Mesenchymal stem cell (in vitro differentiated cells and primary cell): Measurements from ENCODE around the gene PPP5C.

Experiments used
- DNase-seq: peaks from one replicate; pipeline ENCODE4 v3.0.0-alpha.2; 2013
- H2AFZ ChIP-seq: one replicate; pipeline ENCODE4 v1.6.1; 2013; ENCODE audit warnings: low read depth, mild to moderate bottlenecking, control low read depth, inconsistent platforms, low read length, moderate library complexity
- H2AK5ac ChIP-seq: 2 replicates; pipeline ENCODE4 v1.6.1; 2013; ENCODE audit warnings: low read length, moderate library complexity, mild to moderate bottlenecking, inconsistent platforms; ENCODE audit not compliant: severe bottlenecking
- H2BK120ac ChIP-seq: one replicate; pipeline ENCODE4 v1.6.1; 2013; ENCODE audit warnings: low read depth, mild to moderate bottlenecking, inconsistent platforms, low read length, moderate library complexity
- H2BK12ac ChIP-seq, 2 experiments: one replicate each; pipeline ENCODE4 v1.6.1; 2013; ENCODE audit warnings: inconsistent platforms in 2 of 2, low read length in 2 of 2, mild to moderate bottlenecking in 2 of 2, moderate library complexity in 2 of 2, control low read depth in 1 of 2
- H2BK15ac ChIP-seq: one replicate; pipeline ENCODE4 v1.6.1; 2013; ENCODE audit warnings: mild to moderate bottlenecking, low read depth, inconsistent platforms; ENCODE audit not compliant: poor library complexity, severe bottlenecking
- H2BK5ac ChIP-seq: 2 replicates; pipeline ENCODE4 v1.6.1; 2013; ENCODE audit warnings: low read depth, mild to moderate bottlenecking, low read length, control low read depth, inconsistent platforms; ENCODE audit not compliant: poor library complexity, severe bottlenecking
- H3K14ac ChIP-seq, 2 experiments: one replicate each; pipeline ENCODE4 v1.6.1; 2013; ENCODE audit warnings: inconsistent platforms in 2 of 2, low read length in 2 of 2, control low read depth in 1 of 2, mild to moderate bottlenecking in 1 of 2, moderate library complexity in 1 of 2
- H3K18ac ChIP-seq, 2 experiments: one replicate each; pipeline ENCODE4 v1.6.1; 2013; ENCODE audit warnings: inconsistent platforms in 2 of 2, low read length in 2 of 2, control low read depth in 1 of 2, low read depth in 1 of 2, mild to moderate bottlenecking in 1 of 2
- H3K23ac ChIP-seq, 2 experiments: one replicate each; pipeline ENCODE4 v1.6.1; 2013; ENCODE audit warnings: inconsistent platforms in 2 of 2, low read length in 2 of 2, mild to moderate bottlenecking in 2 of 2, moderate library complexity in 2 of 2, control low read depth in 1 of 2
- H3K27ac ChIP-seq: 2 replicates; pipeline ENCODE4 v1.5.1; 2013; ENCODE audit warnings: mild to moderate bottlenecking, moderate library complexity, low read length, control low read depth, inconsistent platforms; ENCODE audit not compliant: poor library complexity, severe bottlenecking
- H3K27me3 ChIP-seq, 2 experiments: 2 replicates each; pipeline versions ENCODE4 v1.6.1 to v1.7.0; 2013; ENCODE audit warnings: low read length in 2 of 2, mild to moderate bottlenecking in 2 of 2, moderate library complexity in 2 of 2, control low read depth in 1 of 2, inconsistent platforms in 1 of 2; ENCODE audit not compliant: control insufficient read depth in 1 of 2, insufficient read depth in 1 of 2
- H3K36me3 ChIP-seq, 2 experiments: 2 replicates each; pipeline versions ENCODE4 v1.6.1 to v1.7.0; 2013; ENCODE audit warnings: low read length in 2 of 2, control low read depth in 1 of 2, inconsistent platforms in 1 of 2, low read depth in 1 of 2, mild to moderate bottlenecking in 1 of 2; ENCODE audit not compliant: insufficient read depth in 2 of 2, control insufficient read depth in 1 of 2
- H3K4ac ChIP-seq, 2 experiments: one replicate each; pipeline ENCODE4 v1.6.1; 2013; ENCODE audit warnings: inconsistent platforms in 2 of 2, low read length in 2 of 2, mild to moderate bottlenecking in 2 of 2, moderate library complexity in 2 of 2, control low read depth in 1 of 2, low read depth in 1 of 2
- H3K4me1 ChIP-seq: 2 replicates; pipeline ENCODE4 v1.6.1; 2013; ENCODE audit warnings: low read depth, low read length, control low read depth; ENCODE audit not compliant: control insufficient read depth, insufficient read depth
- H3K4me2 ChIP-seq: 2 replicates; pipeline ENCODE4 v1.6.1; 2013; ENCODE audit warnings: low read length, mild to moderate bottlenecking, inconsistent platforms; ENCODE audit not compliant: poor library complexity, severe bottlenecking
- H3K4me3 ChIP-seq, 2 experiments: 2 replicates each; pipeline versions ENCODE4 v1.5.1 to v1.7.0; 2013; ENCODE audit warnings: low read length in 2 of 2, mild to moderate bottlenecking in 2 of 2, control low read depth in 1 of 2, low read depth in 1 of 2; ENCODE audit not compliant: insufficient read depth in 1 of 2
- H3K79me1 ChIP-seq: replicated peaks from 2 replicates; pipeline ENCODE4 v1.6.1; 2013; ENCODE audit warnings: mild to moderate bottlenecking, control low read depth, low read length, inconsistent platforms; ENCODE audit not compliant: poor library complexity, severe bottlenecking
- H3K9ac ChIP-seq: 2 replicates; pipeline ENCODE4 v1.7.0; 2013; ENCODE audit warnings: mild to moderate bottlenecking, low read length, moderate library complexity
- H3K9me3 ChIP-seq: 2 replicates; pipeline ENCODE4 v1.7.0; 2013; ENCODE audit warnings: mild to moderate bottlenecking, low read length; ENCODE audit not compliant: control insufficient read depth
- H4K8ac ChIP-seq: one replicate; pipeline ENCODE4 v1.6.1; 2013; ENCODE audit warnings: inconsistent platforms, mild to moderate bottlenecking, low read length, moderate library complexity
- H4K91ac ChIP-seq: one replicate; pipeline ENCODE4 v1.6.1; 2013; ENCODE audit warnings: mild to moderate bottlenecking, low read length, inconsistent platforms
- WGBS: methylation state at CpG from one replicate; pipeline ENCODE4 v1.1.7; 2013; ENCODE audit warnings: mixed read lengths; 5-methylcytosine and 5-hydroxymethylcytosine counted together

PPP5C gene

DNA sequence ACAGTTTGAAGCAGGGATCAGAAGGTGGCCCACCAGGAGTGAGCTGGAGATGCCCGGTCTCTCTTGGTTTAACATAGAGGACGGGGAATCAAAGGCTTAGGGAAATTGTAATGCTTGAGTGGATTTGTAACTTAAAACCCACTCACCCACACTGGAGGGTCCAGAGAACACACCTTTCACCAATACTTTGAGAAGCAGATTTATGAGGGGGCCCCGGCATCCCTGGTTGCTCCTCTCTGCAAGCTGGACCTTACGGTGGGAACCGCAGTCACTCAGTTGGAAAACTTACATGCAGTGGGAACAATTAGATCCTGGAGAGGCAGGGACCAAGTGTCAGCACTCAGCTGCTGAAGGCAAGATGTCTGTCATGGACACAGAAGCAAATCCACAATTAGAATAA, 20.5 kb downstream of the PPP5C start:
- Histone ChIP-seq H3K9me3 (no peaks in the 10 kb centered on the region), H3K23ac (peak overlapping the region in 1 of 2 experiments; percentile 28), H3K27ac (no peak overlapping the region), H2BK5ac (no peak overlapping the region), H4K91ac (no peak overlapping the region), H3K36me3 (peaks cover 36 to 59% of the 10 kb centered on the region in 2 experiments), H3K4me1 (peaks cover 25% of the 10 kb centered on the region), H2BK12ac (no peak overlapping the region), H3K4me2 (no peak overlapping the region), H2BK120ac (no peak overlapping the region), H4K8ac (no peak overlapping the region), H3K27me3 (no peaks in the 10 kb centered on the region), H3K4me3 (no peak overlapping the region), H2AFZ (no peak overlapping the region), H3K14ac (no peak overlapping the region), H3K4ac (no peak overlapping the region), H3K79me1 (peaks cover 19% of the 10 kb centered on the region), H2AK5ac (peak overlapping the region; percentile 31), H3K18ac (no peak overlapping the region), H2BK15ac (no peak overlapping the region), H3K9ac (no peak overlapping the region)
- no peak for DNase-seq
- WGBS, result 99% methylated on average over 3 of the region's 5 CpGs

DNA sequence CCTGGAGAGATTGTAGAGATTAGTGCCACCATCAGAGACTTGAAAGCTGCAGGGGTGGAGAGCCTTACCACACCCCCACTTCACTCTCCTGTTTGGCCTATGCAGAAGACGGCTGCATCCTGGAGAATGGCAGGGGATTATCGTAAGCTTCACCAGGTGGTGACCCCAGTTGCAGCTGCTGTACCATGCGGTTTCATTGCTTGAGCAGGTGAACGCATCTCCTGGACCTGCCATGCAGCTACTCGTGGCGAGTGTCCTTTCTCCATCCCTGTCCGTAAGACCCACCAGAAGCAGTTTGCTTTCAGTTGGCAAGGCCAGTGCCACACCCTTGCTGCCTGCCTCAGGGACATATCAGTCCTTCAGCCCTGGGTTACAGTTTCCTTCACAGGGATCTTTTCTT, 21.2 kb downstream of the PPP5C start:
- Histone ChIP-seq H3K4me2 (no peak overlapping the region), H3K23ac (no peak overlapping the region), H2BK12ac (no peak overlapping the region), H2AK5ac (no peak overlapping the region), H4K8ac (no peak overlapping the region), H4K91ac (no peak overlapping the region), H3K9ac (no peak overlapping the region), H3K27me3 (no peaks in the 10 kb centered on the region), H2BK5ac (no peak overlapping the region), H3K79me1 (peaks cover 19% of the 10 kb centered on the region), H3K18ac (no peak overlapping the region), H2BK15ac (no peak overlapping the region), H3K4me1 (peaks cover 30% of the 10 kb centered on the region), H2BK120ac (no peak overlapping the region), H3K4ac (no peak overlapping the region), H3K9me3 (no peaks in the 10 kb centered on the region), H2AFZ (no peak overlapping the region), H3K4me3 (no peak overlapping the region), H3K27ac (no peak overlapping the region), H3K14ac (peak overlapping the region in 1 of 2 experiments; percentile 53), H3K36me3 (peaks cover 36 to 59% of the 10 kb centered on the region in 2 experiments)
- WGBS, result 93% methylated on average over 7 of the region's 7 CpGs
- DNase-seq, result no peak

DNA sequence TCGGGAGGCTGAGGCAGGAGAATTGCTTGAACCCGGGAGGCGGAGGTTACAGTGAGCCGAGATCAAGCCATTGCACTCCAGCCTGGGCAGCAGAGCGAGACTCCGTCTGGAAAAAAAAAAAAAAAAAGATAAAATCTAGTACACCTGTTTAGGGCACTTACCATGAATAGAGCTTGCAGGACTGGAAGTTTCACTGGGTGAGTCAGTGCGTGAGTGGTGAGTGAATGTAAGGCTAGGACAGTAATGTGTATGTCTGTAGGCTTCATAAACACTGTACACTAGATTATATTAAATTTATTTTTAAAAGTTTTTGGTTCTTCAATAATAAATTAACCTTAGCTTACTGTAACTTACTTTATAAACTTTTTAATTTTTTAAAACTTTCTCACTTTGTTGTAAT, 22.9 kb downstream of the PPP5C start:
- 100% methylated on average over 3 of the region's 7 CpGs for WGBS
- Histone ChIP-seq H4K91ac (no peak overlapping the region), H3K27ac (no peak overlapping the region)

DNA sequence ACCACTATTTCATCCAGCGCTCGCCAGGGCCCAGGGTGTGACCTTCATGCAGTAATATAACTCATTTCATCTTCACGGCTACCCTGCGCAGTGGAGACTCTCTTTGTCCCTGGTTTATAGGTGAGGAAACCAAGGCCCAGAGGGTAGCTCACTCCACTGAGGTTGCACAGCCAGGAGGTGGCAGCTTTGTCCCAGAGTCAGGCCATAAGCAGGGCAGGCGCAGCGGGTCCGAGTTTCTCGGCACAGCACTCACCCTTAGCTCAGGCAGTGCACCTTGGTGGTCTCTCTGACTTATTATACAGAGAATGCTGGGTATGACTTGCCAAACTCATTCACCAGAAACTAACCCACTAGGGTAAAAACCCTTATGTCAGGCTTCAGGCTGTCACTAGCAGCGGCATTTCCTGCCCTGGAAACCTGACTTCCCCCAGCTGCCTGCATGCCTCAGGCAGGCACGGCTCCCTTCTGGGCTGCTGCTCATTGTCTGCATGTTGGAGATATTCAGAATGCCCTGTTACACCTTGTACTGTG, 24.5 kb downstream of the PPP5C start:
- no peaks in the 10 kb centered on the region for H3K9me3 ChIP-seq
- peak overlapping the region; percentile 57 for H3K27ac ChIP-seq
- H2BK120ac ChIP-seq, result no peak overlapping the region
- H4K8ac ChIP-seq, result no peak overlapping the region
- H3K4ac ChIP-seq, result no peak overlapping the region
- 78% methylated on average over 10 of the region's 10 CpGs for WGBS
- no peak overlapping the region for H3K4me3 ChIP-seq
- H3K23ac ChIP-seq, result no peak overlapping the region
- H3K4me1 ChIP-seq, result peaks cover 41% of the 10 kb centered on the region
- no peak overlapping the region for H2AK5ac ChIP-seq
- H3K9ac ChIP-seq, result peak overlapping the region; percentile 72
- H3K36me3 ChIP-seq, result peaks cover 40 to 45% of the 10 kb centered on the region in 2 experiments
- no peak overlapping the region for H3K14ac ChIP-seq
- no peak overlapping the region for H2BK15ac ChIP-seq
- no peak overlapping the region for H2AFZ ChIP-seq
- no peak overlapping the region for H3K4me2 ChIP-seq
- peaks cover 32% of the 10 kb centered on the region for H3K79me1 ChIP-seq
- no peak for DNase-seq
- no peak overlapping the region for H4K91ac ChIP-seq
- H3K18ac ChIP-seq, result peak overlapping the region in 1 of 2 experiments; percentile 8
- no peaks in the 10 kb centered on the region for H3K27me3 ChIP-seq
- no peak overlapping the region for H2BK5ac ChIP-seq
- no peak overlapping the region for H2BK12ac ChIP-seq

More for the DNA sequence above, 22.9 kb downstream of the PPP5C start:
- no peak overlapping the region for H2BK12ac ChIP-seq
- H2BK15ac ChIP-seq, result no peak overlapping the region
- H3K4me2 ChIP-seq, result no peak overlapping the region
- no peak overlapping the region for H2BK120ac ChIP-seq
- no peak overlapping the region for H2BK5ac ChIP-seq
- no peak overlapping the region for H3K4me3 ChIP-seq
- H3K18ac ChIP-seq, result no peak overlapping the region
- DNase-seq, result no peak
- H2AFZ ChIP-seq, result no peak overlapping the region
- no peak overlapping the region for H2AK5ac ChIP-seq
- no peak overlapping the region for H3K23ac ChIP-seq
- H3K9ac ChIP-seq, result no peak overlapping the region
- H3K27me3 ChIP-seq, result no peaks in the 10 kb centered on the region
- peaks cover 24% of the 10 kb centered on the region for H3K79me1 ChIP-seq
- H3K14ac ChIP-seq, result no peak overlapping the region
- no peaks in the 10 kb centered on the region for H3K9me3 ChIP-seq
- H3K4me1 ChIP-seq, result peaks cover 41% of the 10 kb centered on the region
- no peak overlapping the region for H3K4ac ChIP-seq
- H4K8ac ChIP-seq, result no peak overlapping the region
- peaks cover 40 to 47% of the 10 kb centered on the region in 2 experiments for H3K36me3 ChIP-seq
